Measurements from ENCODE around the gene MEOX1. TPM values are rescaled to one million over a fixed set of nuclear protein-coding genes. Genes with fewer than 3 reads are reported as not detected.
"Not testable (repeated sequence)": the region's sequence is repeated elsewhere in the genome, so short reads cannot be mapped to it uniquely, and the experiment has no call there.

Gene MEOX1
- polyA plus RNA-seq, 3 donors = 14.3 to 20.1 (median 17.5) TPM

GRCh38 chr17:43690624-43691316, 29.0 kb upstream of the MEOX1 start:
- DNase-seq (ENCODE audit: extremely low read depth in 1 of 11, low read depth in 9 of 11, low spot score in 4 of 11) = no peak

- no peak for DNase-seq (ENCODE audit: extremely low read depth in 1 of 11, low read depth in 9 of 11, low spot score in 4 of 11)
Observed at GRCh38 chr17:43689814-43690213, 28.1 kb upstream of the MEOX1 start.

GRCh38 chr17:43689131-43689530, 27.4 kb upstream of the MEOX1 start:
- no peak for DNase-seq (ENCODE audit: extremely low read depth in 1 of 11, low read depth in 9 of 11, low spot score in 4 of 11)

- not testable (repeated sequence) for DNase-seq (ENCODE audit: extremely low read depth in 1 of 11, low read depth in 9 of 11, low spot score in 4 of 11)
Observed at GRCh38 chr17:43686957-43687356, 25.2 kb upstream of the MEOX1 start.

- DNase-seq (ENCODE audit: extremely low read depth in 1 of 11, low read depth in 9 of 11, low spot score in 4 of 11) = no peak
Observed at GRCh38 chr17:43683928-43684653, 22.4 kb upstream of the MEOX1 start.

- no peak for DNase-seq (ENCODE audit: extremely low read depth in 1 of 11, low read depth in 9 of 11, low spot score in 4 of 11)
Observed at GRCh38 chr17:43680461-43680860, 18.7 kb upstream of the MEOX1 start.

- DNase-seq (ENCODE audit: extremely low read depth in 1 of 11, low read depth in 9 of 11, low spot score in 4 of 11) = no peak
Observed at GRCh38 chr17:43679911-43680310, 18.2 kb upstream of the MEOX1 start.

GRCh38 chr17:43679401-43679800, 17.7 kb upstream of the MEOX1 start:
- no peak for DNase-seq (ENCODE audit: extremely low read depth in 1 of 11, low read depth in 9 of 11, low spot score in 4 of 11)

- no peak for DNase-seq (ENCODE audit: extremely low read depth in 1 of 11, low read depth in 9 of 11, low spot score in 4 of 11)
Observed at GRCh38 chr17:43676471-43676870, 14.7 kb upstream of the MEOX1 start.

GRCh38 chr17:43674394-43674793, 12.7 kb upstream of the MEOX1 start:
- no peak for DNase-seq (ENCODE audit: extremely low read depth in 1 of 11, low read depth in 9 of 11, low spot score in 4 of 11)

GRCh38 chr17:43673516-43674323, 12.0 kb upstream of the MEOX1 start:
- DNase-seq (ENCODE audit: extremely low read depth in 1 of 11, low read depth in 9 of 11, low spot score in 4 of 11) = peak in 3 of 11 donors; percentile 56 to 78 (median 63)

- no peak for DNase-seq (ENCODE audit: extremely low read depth in 1 of 11, low read depth in 9 of 11, low spot score in 4 of 11)
Observed at GRCh38 chr17:43671755-43672519, 10.2 kb upstream of the MEOX1 start.

GRCh38 chr17:43671031-43671692, 9.4 kb upstream of the MEOX1 start:
- DNase-seq (ENCODE audit: extremely low read depth in 1 of 11, low read depth in 9 of 11, low spot score in 4 of 11) = no peak

GRCh38 chr17:43670645-43671030, 8.9 kb upstream of the MEOX1 start:
- no peak for DNase-seq (ENCODE audit: extremely low read depth in 1 of 11, low read depth in 9 of 11, low spot score in 4 of 11)

- DNase-seq (ENCODE audit: extremely low read depth in 1 of 11, low read depth in 9 of 11, low spot score in 4 of 11) = peak in 7 of 11 donors; percentile 62 to 87 (median 76)
Observed at GRCh38 chr17:43669971-43670644, 8.4 kb upstream of the MEOX1 start.

GRCh38 chr17:43667947-43668348, 6.2 kb upstream of the MEOX1 start:
- no peak for DNase-seq (ENCODE audit: extremely low read depth in 1 of 11, low read depth in 9 of 11, low spot score in 4 of 11)

GRCh38 chr17:43667506-43667905, 5.8 kb upstream of the MEOX1 start:
- DNase-seq (ENCODE audit: extremely low read depth in 1 of 11, low read depth in 9 of 11, low spot score in 4 of 11) = no peak

GRCh38 chr17:43665937-43666236, 4.2 kb upstream of the MEOX1 start:
- DNase-seq (ENCODE audit: extremely low read depth in 1 of 11, low read depth in 9 of 11, low spot score in 4 of 11) = no peak

Data from renal cortex interstitium (tissue), 11 donors.